ENCODE data around the gene LMX1B.

Gene LMX1B

GRCh38 chr9:126630458-126631237 is 16.9 kb downstream of the LMX1B start:
- DNase-seq (ENCODE audit: insufficient read length, low spot score) (no peak), FAIRE-seq (no peak)

DNA sequence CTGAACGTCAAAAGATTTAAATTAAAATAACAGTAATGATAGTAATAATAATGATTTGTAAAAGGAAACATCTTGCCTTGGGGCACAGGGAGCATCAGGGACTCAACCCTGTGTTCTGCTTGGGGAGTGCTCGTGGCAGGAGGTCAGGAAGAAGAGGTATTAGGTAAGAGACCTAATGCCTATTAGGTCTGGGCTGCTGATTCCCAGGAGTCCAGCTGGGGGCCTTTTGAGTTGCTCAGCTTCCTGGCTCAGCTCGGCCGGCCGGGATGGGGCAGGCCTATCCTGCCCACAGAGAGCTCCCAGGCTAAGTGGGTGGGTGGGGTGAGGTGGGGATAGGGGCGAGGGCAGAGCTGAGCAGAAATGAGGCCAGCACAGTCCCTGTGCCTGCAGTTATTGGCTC is 17.5 kb downstream of the LMX1B start:
- DNase-seq (ENCODE audit: insufficient read length, low spot score), result no peak
- no peak for FAIRE-seq

DNA sequence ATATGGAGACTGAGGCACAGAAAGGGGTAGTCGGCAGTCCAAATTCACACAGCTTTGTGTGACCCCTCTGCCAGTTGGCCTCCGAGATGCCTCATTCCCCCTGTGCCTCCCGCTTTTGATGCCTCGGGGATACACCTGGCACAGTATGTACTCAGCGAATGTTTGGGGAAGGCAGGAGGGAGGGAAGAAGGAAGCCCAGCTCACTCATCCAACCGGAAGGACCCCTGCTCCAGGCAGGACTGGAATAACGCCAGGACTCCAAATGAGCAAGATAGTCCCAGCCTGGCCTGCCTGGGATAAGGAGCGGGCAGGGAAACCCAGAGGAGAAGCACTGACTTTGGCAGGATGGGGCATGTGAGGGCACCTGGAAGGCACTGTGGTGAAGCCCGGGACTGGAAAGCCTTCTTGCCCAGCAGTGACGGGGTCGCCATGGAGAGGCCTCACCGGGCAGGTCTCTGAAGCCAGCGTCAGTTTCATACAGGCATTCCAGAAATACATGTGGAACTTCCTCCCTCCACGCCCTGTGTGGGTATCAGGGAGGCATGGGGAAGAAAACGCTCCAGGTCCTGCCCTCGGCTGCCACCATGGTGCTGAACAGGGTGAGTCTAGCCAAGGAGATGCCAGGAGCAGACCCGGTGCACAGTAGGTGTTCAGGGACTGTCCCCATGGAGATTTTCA is 20.3 kb downstream of the LMX1B start:
- FAIRE-seq (no peak), DNase-seq (ENCODE audit: insufficient read length, low spot score) (no peak)

GRCh38 chr9:126635061-126635460 is 21.3 kb downstream of the LMX1B start:
- no peak for FAIRE-seq

GRCh38 chr9:126635661-126636439 is 22.1 kb downstream of the LMX1B start:
- FAIRE-seq, result no peak
- DNase-seq (ENCODE audit: insufficient read length, low spot score), result no peak

More at GRCh38 chr9:126635061-126635460, 21.3 kb downstream of the LMX1B start:
- no peak for DNase-seq (ENCODE audit: insufficient read length, low spot score)

DNA sequence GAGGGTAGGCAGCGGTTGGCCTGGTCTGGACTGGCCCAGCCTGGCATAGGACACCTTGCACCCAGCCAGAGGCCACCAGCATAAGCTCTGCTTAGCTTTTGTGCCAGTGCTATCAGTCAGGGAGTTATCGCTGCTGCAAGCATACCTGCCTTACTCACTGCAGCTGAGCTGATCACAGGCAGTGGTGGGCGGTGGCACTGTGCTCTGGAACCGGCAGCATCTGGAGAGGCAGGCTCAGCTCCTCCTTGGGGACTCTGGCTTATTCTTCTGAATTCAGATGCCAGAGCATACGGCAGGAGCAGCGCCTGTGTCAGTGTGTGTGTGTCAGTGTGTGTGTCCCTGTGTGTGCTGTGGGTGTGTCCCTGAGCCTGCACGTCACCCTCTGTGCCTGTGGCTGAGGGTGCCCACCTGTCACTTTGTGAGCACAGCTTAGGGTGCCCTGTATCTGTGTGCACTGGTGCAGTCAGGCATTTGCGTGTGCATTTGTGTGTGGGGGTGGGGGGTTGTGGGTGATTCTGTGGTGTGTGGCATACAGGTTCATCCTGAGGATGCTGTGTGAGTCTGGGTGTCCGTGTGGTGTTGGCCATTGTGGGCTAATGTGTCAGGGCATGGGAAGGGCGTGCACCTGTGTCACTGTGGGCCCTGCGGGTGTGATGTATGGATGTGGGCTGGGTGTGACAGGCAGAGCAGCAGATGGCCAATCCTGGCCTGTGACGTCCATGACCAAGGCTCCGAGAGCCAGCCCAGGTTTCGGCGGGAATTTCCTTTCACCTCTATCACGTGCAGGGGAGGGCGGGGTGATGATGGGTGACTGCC is 23.5 kb downstream of the LMX1B start:
- FAIRE-seq, result no peak
- no peak for DNase-seq (ENCODE audit: insufficient read length, low spot score)

- DNase-seq (ENCODE audit: insufficient read length, low spot score) (no peak), FAIRE-seq (no peak)
Observed at GRCh38 chr9:126638571-126639132, 24.9 kb downstream of the LMX1B start.

DNA sequence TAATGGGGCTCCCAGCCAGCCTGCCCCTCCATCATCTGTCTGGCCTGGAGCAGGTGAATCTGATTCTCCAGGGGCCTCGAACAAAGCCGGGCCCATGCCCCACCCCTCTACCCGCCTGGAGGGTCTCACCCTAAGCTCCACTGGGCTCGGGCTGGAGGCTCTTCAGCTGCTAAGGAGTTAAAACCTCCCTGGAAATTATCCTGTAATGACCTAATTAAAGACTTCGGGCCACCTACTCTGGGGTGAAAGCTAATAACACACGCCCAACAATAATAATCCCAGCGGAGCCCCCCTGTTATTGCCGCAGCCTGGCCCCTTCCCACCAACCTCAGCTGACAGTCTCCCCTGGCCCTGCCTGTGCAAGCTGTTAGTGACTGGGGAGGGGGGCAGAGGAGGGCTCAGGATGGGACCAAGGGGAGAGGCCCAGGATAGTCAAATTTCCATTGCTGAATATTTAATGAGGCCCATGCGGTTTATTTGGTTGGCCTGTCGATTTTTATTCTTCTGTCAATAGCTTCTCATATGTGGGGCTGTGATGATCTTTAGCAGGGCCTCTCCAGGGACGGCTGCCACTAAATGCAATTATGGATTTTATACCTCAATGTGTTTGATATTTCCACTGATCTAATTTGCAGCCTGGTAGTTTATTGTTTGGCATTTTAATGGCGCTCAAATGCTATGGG is 25.7 kb downstream of the LMX1B start:
- DNase-seq (ENCODE audit: insufficient read length, low spot score) (no peak), FAIRE-seq (no peak)

- FAIRE-seq (no peak), DNase-seq (ENCODE audit: insufficient read length, low spot score) (no peak)
Observed at GRCh38 chr9:126641118-126641851, 27.6 kb downstream of the LMX1B start.

GRCh38 chr9:126642010-126642744 is 28.4 kb downstream of the LMX1B start:
- FAIRE-seq (no peak), DNase-seq (ENCODE audit: insufficient read length, low spot score) (no peak)

- FAIRE-seq (no peak), DNase-seq (ENCODE audit: insufficient read length, low spot score) (no peak)
Observed at GRCh38 chr9:126642839-126643238, 29.1 kb downstream of the LMX1B start.

DNA sequence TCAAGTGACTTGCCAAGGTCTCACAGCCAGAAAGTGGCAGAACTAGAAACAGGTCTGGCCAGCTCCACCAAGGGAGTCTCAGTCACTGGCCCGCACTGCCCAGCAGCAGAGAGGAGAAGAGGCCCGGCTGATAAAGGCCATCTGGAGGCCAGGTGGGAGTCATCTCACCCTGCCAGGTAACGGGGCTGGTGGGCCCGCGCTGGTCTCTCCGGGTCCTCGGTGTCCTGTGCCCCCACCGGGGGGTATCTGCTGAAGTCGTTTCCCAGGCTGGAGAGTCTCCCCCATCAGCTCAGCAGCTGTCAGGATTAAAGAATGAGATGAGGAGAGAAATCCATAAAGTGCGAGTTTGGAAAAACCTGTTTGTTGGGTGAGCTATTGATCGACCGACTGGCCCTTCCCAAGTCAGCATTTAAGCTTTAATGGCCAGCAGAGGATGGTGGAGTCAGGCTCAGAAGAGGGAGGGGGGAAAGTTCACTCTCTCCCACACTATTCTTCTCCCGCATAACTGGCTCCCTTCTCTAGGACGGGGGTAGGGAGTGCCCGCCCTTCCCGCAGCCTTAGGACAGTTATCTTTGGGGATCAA is 30.3 kb downstream of the LMX1B start:
- no peak for FAIRE-seq
- no peak for DNase-seq (ENCODE audit: insufficient read length, low spot score)

- FAIRE-seq, result no peak
- no peak for DNase-seq (ENCODE audit: insufficient read length, low spot score)
Observed at GRCh38 chr9:126646162-126646561, 32.4 kb downstream of the LMX1B start.

- DNase-seq (ENCODE audit: insufficient read length, low spot score) (no peak), FAIRE-seq (no peak)
Observed at GRCh38 chr9:126647585-126648411, 34.1 kb downstream of the LMX1B start.

DNA sequence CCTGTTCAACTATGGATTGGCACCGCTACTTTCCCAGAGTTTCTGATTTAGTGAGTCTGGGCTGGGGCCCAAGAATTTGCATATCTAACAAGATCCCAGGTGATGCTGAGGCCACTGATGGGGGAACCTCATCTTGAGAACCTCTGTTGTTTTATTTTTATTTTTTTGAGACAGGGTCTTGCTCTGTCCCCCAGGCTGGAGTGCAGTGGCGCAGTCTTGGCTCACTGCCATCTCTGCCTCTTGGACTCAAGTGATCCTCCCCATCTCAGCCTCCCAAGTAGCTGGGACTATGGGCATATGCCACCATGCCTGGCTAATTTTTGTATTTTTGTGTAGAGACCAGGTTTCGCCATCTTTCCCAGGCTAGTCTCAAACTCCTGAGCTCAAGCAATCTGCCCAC is 35.7 kb downstream of the LMX1B start:
- no peak for FAIRE-seq
- no peak for DNase-seq (ENCODE audit: insufficient read length, low spot score)

DNA sequence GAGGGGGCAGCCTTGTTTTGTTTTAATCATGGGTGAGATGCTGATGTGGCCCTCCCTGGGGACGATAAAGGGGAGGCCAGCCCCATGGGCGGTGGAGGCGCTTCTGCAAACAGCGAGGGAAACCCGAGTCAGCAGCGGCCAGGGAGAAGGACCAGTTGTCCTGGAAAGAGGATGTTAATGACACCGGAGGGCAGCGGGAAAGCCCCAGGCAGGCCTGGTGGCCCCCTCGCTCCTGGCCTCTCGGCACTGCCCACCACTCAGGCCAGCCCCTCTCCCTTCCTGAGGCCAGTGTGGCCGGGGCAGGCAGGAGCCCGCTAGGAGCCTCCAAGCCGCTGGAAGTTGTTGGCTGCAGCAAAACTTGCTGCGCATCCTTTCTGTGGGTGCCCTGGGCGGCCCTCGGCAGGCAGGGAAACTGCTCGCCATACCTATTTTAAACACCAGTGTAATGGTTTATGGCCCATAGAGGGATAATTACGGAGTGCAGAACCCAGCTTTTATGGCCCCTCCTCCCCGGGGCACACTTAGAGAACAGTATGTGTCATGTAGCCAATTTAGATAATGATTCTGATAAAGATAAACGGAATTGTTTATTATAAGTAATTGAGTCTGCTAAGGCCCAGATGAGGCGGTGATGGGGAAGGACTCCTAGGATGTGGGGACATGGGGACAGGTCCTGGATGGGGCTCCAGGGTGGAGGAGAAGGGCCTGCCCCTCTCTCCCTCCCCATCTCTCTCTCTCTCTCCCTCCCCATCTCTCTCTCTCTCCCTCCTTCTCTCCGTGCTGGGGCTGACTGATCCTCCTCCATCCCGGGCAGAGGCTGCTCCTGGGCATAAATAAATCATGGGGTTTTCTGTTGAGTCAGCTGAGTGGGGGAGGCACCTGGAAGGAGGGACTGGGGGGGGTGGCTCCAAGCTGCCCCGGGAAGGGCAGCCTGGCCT is 36.9 kb downstream of the LMX1B start:
- FAIRE-seq, result no peak
- DNase-seq (ENCODE audit: insufficient read length, low spot score), result peak; percentile 41
